HG02642 (cell line): ENCODE data around the gene QRFP.

Experiments
- ATAC-seq: cut with Tn5 transposase; IDR thresholded peaks from one replicate; pipeline ENCODE4 v1.9.1; 2021; ENCODE audit warnings: mild to moderate bottlenecking; ENCODE audit not compliant: unreplicated experiment, poor library complexity

QRFP gene

DNA sequence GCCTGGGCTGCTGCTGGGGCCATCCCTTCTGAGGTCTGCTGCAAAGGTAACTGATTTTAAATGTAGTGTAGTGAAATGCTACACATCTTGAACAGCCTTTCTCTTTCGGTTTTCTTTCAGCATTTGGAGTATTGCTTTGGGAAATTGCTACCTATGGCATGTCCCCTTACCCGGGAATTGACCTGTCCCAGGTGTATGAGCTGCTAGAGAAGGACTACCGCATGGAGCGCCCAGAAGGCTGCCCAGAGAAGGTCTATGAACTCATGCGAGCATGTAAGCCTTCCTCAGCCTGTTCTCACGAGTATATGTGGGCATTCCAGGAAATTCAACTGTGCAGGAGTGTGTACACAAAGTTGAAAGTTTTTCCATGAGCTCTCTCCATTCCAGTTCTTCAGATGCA lies 18.3 kb downstream of the QRFP start:
- no peak for ATAC-seq

DNA sequence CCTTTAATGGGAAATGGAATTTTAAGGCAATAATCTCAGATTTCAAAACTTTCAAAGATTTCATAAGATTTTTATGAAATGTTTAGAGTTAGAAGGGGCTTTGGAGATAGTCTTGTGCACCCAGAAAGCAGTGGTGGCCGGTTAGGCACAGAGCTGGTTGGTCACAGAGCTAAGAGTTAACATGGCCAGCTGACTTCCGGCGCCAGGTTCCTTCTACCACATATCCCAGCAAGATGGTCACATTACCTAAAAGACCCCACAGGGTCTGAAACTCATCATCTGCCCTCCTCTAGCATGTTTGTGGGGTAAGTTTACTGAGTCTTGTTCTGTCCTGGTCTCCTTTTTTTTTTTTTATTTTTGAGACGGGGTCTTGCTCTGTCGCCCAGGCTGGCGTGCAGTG lies 19.3 kb downstream of the QRFP start:
- no peak for ATAC-seq

DNA sequence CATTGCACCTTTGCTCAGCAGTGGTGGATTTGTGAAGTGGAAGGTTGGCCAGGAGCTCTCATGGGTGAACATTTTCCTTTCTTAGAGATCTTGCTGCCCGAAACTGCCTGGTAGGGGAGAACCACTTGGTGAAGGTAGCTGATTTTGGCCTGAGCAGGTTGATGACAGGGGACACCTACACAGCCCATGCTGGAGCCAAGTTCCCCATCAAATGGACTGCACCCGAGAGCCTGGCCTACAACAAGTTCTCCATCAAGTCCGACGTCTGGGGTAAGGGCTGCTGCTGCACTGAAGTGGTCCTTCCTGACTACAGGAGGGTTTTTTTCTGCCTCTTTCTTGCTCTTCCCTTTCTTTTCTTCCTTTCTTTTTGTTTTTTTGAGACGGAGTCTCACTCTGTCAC lies 21.8 kb downstream of the QRFP start:
- ATAC-seq: no peak

- ATAC-seq: no peak
Observed at GRCh38 chr9:130873966-130874365, 22.6 kb downstream of the QRFP start.

DNA sequence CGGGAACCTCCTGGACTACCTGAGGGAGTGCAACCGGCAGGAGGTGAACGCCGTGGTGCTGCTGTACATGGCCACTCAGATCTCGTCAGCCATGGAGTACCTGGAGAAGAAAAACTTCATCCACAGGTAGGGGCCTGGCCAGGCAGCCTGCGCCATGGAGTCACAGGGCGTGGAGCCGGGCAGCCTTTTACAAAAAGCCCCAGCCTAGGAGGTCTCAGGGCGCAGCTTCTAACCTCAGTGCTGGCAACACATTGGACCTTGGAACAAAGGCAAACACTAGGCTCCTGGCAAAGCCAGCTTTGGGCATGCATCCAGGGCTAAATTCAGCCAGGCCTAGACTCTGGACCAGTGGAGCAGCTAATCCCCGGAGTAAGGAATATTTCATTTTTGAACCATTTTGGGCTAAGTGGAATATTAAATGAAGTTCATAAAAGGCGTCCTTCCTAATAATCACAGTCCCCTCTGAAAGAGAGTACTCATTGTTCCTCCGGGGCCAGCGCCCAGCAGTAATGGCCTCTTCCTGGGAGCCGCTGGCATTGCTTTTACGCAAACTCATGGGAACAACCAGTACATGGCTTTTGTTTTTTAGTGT lies 23.6 kb downstream of the QRFP start:
- ATAC-seq: no peak

DNA sequence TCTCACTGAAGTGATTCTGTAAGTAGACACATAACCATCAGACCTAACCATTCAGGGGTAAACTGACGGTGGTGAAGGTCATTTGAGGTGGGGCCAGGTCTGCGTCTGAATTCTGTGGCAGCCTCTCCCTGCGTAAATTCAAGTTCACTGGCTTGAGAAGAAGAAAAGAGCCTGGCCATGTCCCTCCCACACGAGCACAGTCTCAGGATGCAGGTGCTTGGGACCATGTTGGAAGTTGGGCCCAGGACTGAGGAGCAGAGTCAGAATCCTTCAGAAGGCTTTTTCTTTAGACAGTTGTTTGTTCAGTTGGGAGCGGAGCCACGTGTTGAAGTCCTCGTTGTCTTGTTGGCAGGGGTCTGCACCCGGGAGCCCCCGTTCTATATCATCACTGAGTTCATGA lies 24.1 kb downstream of the QRFP start:
- no peak for ATAC-seq

DNA sequence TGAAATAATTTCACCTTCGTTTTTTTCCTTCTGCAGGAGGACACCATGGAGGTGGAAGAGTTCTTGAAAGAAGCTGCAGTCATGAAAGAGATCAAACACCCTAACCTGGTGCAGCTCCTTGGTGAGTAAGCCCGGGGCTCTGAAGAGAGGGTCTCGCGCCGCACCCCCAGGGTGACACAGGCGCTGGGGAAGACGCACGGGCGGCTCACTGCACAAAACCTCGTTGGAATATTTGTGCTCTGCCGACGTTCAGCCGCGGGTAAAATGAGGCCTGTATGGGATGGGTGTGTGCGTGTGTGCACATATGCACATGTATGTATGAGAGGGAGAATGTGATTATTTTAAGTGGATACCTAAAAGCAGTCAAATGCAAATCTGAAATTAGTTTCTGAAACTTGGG lies 24.5 kb downstream of the QRFP start:
- ATAC-seq: no peak

DNA sequence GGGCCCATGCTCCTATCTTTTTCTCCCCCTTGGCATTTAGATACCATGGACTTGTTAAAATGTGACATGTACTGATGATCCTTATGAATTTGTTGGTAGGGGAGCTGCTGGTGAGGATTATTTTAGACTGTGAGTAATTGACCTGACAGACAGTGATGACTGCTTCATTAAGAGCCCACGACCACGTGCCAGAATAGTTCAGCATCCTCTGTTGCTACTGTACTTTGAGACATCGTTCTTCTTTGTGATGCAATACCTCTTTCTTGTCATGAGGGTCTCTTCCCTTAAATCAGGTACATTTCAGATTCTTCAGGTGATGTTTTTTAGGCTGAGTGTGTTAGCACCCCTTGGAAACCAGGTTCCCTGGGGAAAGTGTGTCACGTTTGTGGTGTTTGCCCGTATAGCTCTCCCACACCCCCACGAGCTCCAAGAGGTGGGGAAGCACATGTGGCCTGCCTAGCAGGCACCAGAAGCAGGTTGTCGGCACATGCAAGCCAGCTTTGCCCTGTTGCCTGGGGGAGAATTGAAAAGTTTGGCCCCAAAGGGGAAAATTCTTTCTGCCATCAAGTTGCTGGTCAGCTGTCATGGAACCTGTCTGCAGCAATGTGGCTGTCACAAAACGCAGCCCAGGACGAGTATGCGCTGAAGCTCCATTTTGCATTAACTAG lies 25.1 kb downstream of the QRFP start:
- ATAC-seq: peak; percentile 5

DNA sequence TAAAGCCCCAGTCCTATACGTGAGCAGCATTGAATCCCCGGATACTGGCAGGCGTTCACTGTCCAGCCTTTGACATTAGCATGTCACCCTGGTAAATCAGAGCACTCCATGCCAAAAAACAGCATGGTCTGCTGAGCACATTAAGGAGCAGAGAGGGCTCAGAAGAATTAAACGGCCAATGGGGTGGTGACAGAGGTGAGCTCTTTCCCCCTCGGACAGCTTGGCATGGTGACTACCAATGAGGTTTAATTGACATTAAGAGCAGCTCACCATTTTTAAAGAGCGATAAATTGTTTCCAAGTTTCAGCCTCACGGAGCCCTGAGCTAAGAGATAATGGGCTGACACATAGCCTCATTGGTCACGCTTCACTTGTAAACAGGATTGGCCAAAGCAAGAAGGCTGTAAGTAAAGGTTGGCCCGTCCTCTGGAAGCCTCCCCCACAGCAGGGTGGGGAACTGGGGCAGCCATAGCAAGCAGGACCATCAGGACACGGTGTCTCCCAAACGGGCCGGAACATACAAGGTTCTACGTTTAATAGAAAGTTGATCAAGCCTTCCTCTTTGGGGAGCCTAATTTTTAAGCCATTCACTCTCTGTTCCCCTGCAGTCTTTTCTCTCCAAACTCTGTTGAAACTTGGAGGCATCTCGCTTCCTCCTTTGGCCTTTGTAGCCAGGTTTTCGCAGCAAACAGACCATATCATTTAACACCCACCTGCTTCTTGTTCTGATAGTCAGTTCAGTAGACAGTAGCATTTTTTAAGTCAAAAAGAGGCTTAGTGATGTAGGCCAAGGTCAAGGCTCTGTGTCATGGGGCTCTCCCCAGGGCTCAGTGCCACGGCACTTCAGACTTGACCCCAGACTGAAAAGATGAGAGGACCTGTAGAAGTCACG lies 25.9 kb downstream of the QRFP start:
- ATAC-seq: peak; percentile 71

DNA sequence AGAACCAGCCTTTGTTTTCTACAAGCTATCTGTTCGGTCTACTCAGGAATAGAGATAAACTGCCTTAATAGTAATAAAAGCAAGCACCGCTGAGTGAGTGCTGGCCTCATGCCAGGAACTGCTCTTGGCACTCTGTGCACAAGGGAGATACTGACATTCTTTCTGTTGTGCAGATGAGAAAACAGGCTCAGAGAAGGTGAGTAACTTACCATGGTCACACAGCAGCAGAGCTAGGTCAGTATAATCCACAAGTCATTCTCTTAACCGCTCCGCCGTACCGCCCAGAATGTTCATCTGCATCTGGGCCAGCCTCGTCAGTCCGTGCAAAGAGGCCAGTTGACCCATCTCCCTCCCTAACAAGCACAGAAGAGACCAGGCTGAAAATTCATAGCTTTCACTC lies 27.4 kb downstream of the QRFP start:
- no peak for ATAC-seq

DNA sequence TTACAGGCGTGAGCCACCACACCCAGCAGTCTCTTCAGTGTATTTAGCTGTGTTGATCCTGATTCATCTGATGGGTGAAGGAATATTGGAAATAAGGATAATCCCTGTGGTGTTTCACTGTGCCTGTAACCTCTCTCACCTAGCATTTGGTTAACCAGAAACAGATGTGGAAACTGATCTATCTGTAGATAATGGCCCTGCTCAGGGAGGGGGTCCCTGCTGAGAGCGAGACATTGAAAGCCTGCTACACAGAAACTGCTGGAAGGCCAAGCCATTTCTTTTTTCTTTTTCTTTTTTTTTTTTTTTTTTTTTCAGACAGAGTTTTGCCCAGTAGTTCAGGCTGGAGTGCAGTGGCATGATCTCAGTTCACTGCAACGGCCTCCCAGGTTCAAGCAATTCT lies 28.4 kb downstream of the QRFP start:
- ATAC-seq: no peak

DNA sequence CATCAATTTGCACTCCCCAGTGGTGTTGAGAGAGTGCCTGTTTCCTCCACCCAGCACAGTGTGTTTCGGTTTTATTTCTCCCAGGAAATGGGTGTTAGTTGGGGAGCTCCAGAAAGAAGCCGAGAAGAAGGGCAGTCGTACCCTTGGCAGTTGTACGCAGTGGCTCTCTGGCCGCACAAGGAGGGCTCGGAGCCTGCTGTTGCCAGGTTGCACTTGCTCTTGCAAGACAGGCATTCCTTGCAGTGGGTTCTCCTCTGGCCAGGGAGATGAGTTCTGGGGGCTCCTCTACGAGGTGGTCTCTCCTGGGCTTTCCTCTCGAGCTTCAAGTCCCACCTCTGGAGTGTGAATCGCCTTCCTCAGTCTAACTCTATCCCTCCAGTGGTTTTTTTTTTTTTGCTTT lies 29.1 kb downstream of the QRFP start:
- ATAC-seq: no peak

DNA sequence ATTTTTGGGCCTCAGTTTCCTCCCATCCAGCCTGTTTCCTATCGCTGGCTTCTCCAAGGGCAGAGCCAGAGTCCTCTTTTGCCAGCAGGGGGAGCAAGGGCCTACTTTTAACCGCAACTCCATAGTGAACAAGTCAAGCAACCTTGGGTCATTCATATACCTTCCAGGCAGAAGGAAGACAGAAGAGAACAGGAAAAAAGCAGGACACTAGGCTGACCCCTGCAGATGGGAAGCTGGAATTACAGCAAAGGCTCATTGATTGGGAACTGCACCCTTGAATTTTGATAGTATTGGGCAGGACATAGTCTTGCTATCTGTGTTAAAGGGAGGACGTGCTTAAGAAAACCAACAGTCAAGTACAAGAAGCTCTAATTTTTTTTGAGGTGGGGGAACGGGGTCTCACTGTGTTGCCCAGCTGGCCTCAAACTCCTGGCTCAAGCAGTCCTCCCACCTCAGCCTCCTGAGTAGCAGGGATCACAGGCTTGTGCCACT lies 30.1 kb downstream of the QRFP start:
- ATAC-seq: no peak

- no peak for ATAC-seq
Observed at GRCh38 chr9:130865921-130866320, 30.7 kb downstream of the QRFP start.

GRCh38 chr9:130864541-130864940 lies 32.1 kb downstream of the QRFP start:
- no peak for ATAC-seq

DNA sequence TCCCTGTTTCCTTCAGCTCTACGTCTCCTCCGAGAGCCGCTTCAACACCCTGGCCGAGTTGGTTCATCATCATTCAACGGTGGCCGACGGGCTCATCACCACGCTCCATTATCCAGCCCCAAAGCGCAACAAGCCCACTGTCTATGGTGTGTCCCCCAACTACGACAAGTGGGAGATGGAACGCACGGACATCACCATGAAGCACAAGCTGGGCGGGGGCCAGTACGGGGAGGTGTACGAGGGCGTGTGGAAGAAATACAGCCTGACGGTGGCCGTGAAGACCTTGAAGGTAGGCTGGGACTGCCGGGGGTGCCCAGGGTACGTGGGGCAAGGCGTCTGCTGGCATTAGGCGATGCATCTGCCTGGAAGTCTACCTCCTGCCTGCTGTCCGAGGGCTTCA lies 33.9 kb downstream of the QRFP start:
- ATAC-seq: no peak

DNA sequence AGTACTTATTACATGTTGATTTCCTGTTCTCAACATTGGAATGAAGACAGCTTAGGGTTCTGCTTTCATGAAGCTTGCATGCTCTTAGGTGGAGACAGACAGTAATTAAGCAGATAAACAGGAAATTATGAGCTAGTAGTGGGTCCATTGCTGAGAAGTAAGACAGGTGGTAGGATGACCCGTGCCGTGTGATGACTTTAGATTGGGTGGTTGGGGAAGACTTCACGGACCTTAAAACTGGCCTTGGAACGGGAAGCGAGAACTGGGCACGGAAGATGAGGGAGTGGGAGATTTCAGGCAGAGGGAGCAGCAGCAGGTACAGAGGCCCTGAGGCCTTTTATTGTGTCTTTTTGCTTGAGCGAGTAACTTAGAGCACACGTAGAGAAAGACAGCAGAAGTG lies 34.4 kb downstream of the QRFP start:
- no peak for ATAC-seq

DNA sequence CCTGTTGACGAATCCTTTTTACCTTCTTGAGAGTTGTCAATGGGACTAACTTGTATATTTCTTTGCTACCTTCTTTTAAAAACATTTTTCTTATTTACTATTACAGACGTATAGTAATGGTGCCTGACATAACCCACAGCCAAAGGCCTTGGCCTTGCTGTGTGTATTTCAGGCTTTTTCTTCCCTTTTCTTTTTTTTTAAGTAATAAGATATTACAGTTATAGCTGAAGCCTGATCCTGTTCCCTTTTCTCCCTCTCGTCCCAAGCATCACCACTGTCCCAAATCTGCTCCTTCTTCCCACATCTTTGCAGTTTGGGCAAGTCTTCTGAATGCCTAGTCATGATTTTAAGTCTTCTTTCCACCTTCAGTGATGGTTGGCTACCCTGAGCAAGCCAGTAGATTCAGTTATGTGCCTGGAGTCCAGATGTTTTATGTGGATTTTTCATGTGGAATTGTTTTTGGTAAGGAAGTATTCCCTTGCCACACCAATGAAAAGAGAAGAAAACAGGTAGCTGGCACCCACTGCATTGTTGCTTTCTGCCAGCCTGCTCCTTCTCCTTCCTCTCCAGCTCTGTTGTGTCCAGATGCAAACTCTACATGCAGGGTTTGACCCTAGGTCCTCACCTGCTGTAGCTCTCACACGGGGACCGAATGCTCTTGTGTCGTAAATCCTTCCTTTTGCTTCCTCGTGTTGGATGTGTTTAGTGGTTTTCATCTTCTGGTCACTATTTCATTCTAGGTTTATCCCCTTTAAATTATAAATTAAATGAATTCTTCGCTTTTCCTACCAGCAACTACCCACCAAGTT lies 35.0 kb downstream of the QRFP start:
- no peak for ATAC-seq

- no peak for ATAC-seq
Observed at GRCh38 chr9:130860458-130861316, 35.9 kb downstream of the QRFP start.
